Kidney tubule cell (primary cell): ENCODE results near the gene SLC26A8.
"Not testable (repeated sequence)": the region's sequence is repeated elsewhere in the genome, so short reads cannot be mapped to it uniquely, and the experiment has no call there.

Experiments
- DNase-seq: peaks from one replicate; pipeline ENCODE4 v3.0.0-alpha.2; 2018; ENCODE audit warnings: low spot score

Gene SLC26A8

DNA sequence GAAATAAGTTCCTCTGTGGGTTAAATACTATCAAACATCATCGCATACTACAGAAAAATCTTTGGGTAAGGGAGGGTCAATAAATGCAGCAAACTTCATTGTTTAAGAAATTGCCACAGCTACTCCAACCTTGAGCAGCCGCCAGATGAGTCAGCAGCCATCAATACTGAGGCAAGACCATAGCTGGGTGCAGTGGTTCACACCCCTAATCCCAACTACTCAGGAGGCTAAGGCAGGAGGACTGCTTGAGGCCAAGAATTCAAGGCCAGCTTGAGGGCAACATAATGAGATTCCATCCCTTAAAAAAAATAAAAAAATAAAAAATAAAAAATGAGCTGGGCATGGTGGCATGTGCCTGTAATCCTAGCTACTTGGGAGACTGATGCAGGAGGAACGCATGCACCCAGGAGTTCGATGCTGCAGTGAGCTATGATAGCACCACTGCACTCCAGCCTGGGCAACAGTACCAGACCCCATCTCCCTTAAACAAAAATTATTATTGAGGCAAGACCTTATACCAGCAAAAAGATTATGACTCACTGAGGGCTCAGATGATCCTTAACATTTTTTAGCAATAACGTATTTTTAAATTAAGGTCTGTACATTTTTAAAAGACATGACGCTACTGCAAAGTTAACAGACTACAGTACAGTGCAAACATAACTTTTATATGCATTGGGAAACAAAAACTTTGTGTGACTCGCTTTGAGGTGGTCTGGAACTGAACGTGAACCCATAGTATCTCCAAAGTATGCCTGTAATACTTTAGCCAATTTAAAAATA, 112.4 kb downstream of the SLC26A8 start:
- no peak for DNase-seq

DNA sequence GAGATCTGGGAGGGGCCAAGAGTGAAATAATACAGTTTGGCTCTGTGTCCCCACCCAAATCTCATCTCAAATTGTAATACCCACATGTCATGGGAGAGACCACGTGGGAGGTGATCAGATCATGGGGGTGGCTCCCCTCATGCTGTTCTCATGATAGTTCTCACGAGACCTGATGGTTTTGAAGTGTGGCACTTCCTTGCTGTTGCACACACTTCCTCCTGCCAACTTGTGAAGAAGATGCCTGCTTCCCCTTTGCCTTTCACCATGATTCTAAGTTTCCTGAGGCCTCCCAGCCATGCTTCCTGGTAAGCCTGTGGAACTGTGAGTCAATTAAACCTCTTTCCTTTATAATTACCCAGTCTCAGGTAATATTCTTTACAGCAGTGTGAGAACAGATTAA, 114.9 kb downstream of the SLC26A8 start:
- not testable (repeated sequence) for DNase-seq

DNA sequence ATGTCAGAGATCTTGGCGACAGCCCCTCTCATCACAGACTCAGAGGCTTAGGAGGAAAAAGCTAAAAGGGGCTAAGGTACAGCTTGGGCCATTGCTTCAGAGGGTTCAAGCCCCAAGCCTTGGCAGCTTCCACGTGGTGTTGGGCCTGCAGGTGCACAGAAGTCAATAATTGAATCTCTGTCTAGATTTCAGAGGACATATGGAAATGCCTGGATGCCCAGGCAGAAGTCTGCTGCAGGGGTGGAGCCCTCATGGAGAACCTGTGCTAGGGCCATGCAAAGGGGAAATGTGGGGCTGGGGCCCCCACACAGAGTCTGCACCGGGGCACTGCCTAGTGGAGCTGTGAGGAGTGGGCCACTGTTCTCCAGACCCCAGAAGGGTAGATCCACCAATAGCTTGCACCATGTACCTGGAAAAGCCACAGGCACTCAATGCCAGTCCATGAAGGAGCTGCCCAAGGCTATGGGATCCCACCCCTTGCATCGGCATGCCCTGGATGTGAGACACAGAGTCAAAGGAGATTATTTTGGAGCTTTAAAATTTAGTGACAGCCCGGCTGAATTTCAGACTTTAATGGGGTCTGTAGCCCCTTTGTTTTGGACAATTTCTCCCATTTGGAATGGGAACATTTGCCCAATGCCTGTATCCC, 115.6 kb downstream of the SLC26A8 start:
- not testable (repeated sequence) for DNase-seq

DNA sequence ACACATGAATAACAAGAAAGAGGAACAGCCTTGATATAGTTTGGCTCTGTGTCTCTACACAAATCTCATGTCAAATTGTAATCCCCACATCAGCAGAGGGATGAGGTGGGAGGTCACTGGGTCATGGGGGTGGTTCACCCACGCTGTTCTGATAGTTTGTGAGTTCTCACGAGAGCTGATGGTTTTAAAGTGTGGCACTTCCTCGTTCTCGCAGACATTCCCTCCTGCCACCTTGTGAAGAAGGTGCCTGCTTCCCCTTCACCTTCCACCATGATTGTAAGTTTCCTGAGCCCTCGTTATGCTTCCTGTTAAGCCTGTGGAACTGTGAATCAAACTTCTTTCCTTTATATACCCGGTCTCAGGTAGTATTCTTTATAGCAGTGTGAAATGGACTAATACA, 116.7 kb downstream of the SLC26A8 start:
- no peak for DNase-seq

DNA sequence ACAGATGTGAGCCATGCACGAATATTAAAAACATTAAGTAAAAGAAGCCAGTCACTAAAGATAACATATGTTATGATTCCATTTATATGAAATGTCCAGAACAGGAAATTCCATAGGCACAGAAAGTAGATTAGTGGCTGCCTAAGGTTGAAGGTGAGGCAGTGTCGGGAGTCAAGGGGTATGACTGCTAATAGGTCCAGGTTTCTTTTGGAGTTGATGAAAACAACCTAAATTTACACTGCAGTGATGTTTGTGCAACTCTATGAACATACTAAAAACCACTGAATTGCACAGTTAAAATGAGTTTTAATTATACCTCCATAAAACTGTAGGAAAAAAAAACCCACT, 118.0 kb downstream of the SLC26A8 start:
- no peak for DNase-seq

DNA sequence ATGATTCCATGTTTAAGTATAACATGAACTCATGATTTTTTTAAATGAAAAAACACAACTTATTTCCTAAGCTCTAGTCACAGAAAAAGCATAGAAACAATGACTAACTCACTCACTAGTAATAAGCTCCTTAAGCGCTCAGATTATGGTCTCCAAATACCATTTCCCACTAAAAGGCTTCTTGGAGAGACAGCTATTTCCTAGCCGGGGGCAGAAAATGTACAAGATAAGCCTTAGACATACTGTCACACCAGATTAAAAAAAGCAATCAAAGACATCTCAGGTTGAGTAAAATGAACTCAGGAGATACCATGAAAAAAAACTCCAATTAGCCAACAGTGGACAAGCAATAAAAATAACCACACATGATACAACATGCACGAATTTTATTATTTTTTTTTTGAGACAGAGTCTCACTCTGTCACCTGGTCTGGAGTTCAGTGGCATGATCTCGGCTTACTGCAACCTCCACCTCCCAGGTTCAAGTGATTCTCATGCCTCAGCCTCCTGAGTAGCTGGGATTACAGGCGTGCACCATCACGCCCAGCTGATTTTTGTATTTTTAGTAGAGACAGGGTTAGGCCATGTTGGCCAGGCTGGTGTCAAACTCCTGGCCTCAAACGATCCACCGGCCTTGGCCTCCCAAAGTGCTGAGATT, 118.5 kb downstream of the SLC26A8 start:
- DNase-seq: no peak

DNA sequence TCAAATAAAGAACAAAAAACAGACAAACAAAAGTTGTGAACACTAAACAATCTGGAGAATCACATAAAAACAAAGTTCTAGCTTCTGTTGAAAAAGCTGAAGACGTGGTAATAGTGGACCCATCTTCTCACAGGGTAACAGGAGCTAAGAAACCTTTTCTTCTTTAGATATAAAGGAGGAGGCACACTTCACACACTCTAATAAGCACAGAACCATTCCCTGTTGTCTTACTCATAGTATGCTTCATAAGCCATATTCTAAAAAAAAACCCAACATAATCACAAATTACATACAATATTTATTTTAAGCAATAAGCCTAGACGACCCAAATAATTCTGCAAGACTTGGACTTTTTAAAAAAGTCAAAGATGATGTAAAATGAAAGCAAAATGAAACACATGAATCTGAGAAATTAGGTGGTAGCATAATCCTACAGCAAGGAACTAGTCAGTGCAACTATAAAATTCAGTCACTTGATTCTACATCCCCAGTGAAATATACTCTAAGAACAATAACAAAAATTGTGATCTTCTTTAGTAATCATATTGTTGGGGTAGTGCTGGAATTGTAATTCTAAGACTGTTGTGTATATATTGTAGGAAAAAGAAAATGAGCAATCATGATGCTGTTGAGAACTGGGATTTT, 119.2 kb downstream of the SLC26A8 start:
- DNase-seq: no peak

DNA sequence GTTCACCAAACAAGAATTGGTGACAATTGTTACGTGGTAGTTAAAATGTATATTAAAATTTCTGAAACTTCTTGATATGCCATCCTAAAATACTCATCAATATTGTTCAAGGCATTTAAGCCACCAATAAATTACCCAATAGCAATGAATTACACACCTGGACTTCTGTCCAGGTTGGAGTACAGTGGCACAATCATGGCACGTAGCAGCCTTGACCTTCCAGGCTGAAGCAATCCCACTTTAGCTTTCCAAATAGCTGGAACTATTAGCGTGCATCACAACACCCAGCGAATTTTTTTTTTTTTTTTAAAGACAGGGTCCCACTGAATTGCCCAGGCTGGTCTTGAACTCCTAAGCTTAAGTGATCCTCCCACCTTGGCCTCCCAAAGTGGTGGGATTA, 120.8 kb downstream of the SLC26A8 start:
- no peak for DNase-seq

DNA sequence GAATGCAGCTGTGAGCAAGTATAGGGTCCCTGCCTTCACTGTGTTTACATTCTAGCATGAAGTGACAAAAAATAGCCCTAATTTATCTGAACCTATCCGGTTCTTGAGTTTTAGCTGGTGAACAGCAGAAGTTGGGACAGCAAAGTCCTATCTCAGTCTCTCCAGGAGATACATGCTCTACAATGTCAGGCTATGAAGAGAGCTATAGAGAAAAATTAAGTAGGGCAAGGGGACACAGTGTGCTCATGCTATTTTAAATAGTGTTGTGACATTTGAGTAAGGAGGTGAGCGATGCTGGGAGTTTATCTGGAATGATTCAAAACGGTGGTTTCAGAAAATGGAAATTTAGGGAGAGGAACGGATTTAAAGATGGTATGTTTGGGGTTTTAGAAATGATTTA, 124.0 kb downstream of the SLC26A8 start:
- DNase-seq: no peak

DNA sequence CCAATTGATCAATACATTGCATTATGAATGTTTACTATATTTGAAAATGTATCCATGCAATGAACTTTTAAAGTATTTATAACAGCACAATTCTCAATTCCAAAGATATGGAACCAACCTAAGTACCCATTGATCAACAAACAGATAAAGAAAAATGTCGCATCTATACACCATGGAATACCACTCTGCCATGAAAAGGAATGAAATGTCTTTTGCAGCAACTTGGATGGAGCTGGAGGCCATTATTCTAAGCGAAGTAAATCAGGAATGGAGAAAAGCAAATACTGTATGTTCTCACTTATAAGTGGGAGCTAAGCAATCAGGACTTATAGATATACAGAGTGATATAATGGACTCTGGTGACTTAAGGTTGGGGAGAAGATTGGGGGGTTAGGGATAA, 126.4 kb downstream of the SLC26A8 start:
- DNase-seq: no peak

DNA sequence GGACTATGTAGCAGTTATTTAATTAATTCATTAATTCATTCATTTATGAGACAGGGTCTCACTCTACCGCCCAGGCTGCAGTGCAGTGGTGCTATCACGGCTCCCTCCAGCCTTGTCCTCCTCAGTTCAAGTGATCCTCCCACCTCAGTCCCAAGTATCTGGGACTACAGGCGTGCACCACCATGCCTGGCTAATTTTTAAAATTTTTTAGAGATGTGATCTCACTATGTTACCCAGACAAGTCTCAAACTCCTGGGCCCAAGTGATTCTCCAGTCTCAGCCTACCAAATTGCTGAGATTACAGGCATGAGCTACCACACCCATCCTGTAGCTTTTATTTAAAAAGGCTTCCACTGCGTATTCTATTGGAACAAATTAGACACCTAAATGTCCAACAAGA, 127.0 kb downstream of the SLC26A8 start:
- no peak for DNase-seq

DNA sequence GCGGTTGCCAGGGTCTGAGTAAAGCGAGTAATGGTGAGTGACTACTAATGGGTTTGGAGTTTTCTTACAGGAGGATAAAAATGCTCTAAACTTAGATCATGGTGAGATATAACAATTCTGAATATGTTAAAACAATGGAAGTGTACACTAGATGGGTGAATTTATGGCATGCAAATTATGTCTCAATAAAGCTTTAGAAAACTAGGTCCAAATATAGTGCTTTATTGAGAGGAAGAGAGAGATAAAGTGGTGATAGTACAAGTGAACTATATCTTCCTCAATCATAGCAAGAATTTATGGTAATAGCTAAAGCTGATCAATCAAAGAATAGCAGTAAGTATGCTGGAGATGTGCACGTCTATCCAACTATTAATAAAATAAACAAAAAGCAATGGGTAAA, 127.4 kb downstream of the SLC26A8 start:
- DNase-seq: no peak

DNA sequence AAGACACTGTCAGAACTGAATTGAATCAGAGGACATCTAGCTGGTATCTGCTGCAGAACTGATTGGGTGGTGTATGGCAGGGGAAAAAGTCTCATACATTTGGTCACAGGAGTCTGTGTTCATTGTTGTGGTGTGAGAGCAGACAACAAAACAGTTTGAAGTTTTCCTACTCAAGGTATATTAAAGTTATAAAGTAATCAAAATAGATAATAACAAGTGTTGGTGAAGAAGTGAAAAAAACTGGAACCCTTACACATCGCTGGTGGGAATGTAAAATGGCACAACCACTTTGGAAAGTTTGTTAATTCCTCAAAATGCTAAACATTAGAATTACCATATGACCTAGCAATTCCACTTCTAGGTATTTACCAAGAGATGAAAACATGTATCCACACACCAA, 128.2 kb downstream of the SLC26A8 start:
- no peak for DNase-seq

DNA sequence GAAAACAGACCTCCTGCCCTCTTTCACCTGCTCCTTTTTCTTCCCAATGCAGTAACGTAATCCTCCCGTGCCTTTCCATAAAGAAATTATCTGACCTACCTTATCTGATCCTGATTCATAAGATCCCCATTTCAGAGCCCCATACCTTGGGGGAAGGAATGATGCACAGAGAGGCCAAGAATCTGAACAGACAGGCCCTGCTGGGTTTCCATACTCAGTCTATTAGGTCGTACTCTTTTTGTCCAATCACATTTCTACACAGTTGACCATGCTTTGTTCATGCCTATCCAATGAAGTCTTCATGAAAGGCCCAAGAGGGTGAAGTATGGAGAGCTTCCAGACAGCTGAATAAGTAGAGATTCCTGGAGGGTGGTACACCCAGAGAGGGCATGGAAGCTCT, 128.9 kb downstream of the SLC26A8 start:
- DNase-seq: peak; percentile 61

DNA sequence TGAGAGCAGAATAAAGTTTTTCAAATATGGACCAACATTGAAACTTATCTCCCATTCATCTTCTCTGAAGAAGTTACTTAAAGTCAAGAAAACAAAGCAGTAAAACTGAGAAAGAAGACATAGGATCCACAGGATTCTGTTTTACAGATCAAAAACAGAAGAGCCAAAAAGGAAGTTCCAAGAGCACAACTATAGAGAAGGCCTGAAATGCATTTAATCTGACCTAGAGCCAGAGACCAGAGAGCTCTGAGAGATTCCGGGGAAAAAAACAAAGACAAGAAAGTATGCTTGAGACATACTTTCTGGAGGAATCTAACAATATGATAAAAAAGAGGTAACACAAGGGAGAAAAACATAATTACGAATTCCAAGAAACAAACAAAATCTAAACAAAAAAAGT, 129.7 kb downstream of the SLC26A8 start:
- no peak for DNase-seq
